ENCODE results near the gene CMSS1.

The CMSS1 gene

DNA sequence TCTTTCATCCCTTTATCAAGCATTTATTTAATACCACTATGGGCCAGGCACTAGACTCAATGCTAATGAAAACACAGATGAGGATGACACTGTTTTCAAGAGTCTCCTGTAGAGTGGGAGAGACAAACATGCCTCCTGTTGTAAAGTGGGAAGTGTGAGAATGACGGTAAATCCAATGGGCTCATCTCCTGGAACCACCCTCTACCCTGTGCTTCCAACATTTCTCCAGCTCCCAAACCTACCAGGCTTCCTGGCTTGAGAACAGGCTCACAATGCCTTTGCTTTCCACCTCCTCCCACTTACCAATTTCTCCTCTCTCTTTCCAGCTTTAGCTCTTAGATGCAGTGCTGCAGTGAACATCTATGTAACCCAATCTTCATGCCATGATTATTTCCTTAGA lies 389.0 kb downstream of the CMSS1 start (continued):
- TF ChIP-seq, protein P1, sequence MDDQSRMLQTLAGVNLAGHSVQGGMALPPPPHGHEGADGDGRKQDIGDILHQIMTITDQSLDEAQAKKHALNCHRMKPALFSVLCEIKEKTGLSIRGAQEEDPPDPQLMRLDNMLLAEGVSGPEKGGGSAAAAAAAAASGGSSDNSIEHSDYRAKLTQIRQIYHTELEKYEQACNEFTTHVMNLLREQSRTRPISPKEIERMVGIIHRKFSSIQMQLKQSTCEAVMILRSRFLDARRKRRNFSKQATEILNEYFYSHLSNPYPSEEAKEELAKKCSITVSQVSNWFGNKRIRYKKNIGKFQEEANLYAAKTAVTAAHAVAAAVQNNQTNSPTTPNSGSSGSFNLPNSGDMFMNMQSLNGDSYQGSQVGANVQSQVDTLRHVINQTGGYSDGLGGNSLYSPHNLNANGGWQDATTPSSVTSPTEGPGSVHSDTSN (CRISPR knock-in tag; IDR thresholded peaks at IDR 0.05): no peak
- no peak for TF ChIP-seq ZNF335 (tag by site-specific recombination; conservative IDR thresholded peaks at IDR 0.05)
- TF ChIP-seq ZNF843 (tag by site-specific recombination; IDR thresholded peaks at IDR 0.05): no peak
- TF ChIP-seq ZNF112 (tag by site-specific recombination; IDR thresholded peaks at IDR 0.05): no peak
- no peak for TF ChIP-seq WT1 (tag by site-specific recombination; IDR thresholded peaks at IDR 0.05)
- TF ChIP-seq ZNF423 (tag by site-specific recombination; IDR thresholded peaks at IDR 0.05): no peak
- no peak for TF ChIP-seq MYNN (tag by site-specific recombination; IDR thresholded peaks at IDR 0.05; ENCODE audit: borderline replicate concordance)

- no peaks in the 10 kb centered on the region for H3K36me3 ChIP-seq (ENCODE audit: control insufficient read depth in 2 of 2, insufficient read depth in 1 of 2, low read length in 2 of 2)
- no peaks in the 10 kb centered on the region for H3K9me3 ChIP-seq (ENCODE audit: control insufficient read depth, insufficient read depth, low read depth, low read length)
- TF ChIP-seq ZNF350 (tag by site-specific recombination; IDR thresholded peaks at IDR 0.05): no peak
- no peak for TF ChIP-seq TCF7L2 (IDR thresholded peaks at IDR 0.05; ENCODE audit: borderline replicate concordance, low read depth, low read length)
- TF ChIP-seq, protein P2, sequence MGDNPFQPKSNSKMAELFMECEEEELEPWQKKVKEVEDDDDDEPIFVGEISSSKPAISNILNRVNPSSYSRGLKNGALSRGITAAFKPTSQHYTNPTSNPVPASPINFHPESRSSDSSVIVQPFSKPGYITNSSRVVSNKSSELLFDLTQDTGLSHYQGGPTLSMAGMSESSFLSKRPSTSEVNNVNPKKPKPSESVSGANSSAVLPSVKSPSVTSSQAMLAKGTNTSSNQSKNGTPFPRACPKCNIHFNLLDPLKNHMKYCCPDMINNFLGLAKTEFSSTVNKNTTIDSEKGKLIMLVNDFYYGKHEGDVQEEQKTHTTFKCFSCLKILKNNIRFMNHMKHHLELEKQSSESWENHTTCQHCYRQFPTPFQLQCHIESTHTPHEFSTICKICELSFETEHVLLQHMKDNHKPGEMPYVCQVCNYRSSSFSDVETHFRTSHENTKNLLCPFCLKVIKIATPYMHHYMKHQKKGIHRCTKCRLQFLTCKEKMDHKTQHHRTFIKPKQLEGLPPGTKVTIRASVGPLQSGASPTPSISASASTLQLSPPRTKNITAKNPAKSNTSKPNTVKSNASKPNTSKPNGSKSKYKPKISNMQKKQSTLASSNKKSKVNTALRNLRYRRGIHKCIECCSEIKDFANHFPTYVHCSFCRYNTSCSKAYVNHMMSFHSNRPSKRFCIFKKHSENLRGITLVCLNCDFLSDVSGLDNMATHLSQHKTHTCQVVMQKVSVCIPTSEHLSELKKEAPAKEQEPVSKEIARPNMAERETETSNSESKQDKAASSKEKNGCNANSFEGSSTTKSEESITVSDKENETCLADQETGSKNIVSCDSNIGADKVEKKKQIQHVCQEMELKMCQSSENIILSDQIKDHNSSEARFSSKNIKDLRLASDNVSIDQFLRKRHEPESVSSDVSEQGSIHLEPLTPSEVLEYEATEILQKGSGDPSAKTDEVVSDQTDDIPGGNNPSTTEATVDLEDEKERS (tag by site-specific recombination; IDR thresholded peaks at IDR 0.05): no peak
- no peak for TF ChIP-seq BCL11A (tag by site-specific recombination; IDR thresholded peaks at IDR 0.05; ENCODE audit: low read depth)
- no peak for TF ChIP-seq ZNF274 (IDR thresholded peaks at IDR 0.05; ENCODE audit: low read length)
- TF ChIP-seq ZNF274 (tag by site-specific recombination; IDR thresholded peaks at IDR 0.05; ENCODE audit: borderline replicate concordance): no peak
- TF ChIP-seq IKZF3 (tag by site-specific recombination; IDR thresholded peaks at IDR 0.05): no peak
- TF ChIP-seq PRDM4 (tag by site-specific recombination; IDR thresholded peaks at IDR 0.05): no peak
- no peak for TF ChIP-seq KLF7 (tag by site-specific recombination; IDR thresholded peaks at IDR 0.05; ENCODE audit: borderline replicate concordance)
- no peak for TF ChIP-seq SCRT1 (tag by site-specific recombination; IDR thresholded peaks at IDR 0.05; ENCODE audit: borderline replicate concordance)
- TF ChIP-seq ZNF221 (tag by site-specific recombination; IDR thresholded peaks at IDR 0.05; ENCODE audit: borderline replicate concordance): no peak
- no peak for TF ChIP-seq ZNF133 (tag by site-specific recombination; IDR thresholded peaks at IDR 0.05)
- no peak for TF ChIP-seq GLI4 (tag by site-specific recombination; IDR thresholded peaks at IDR 0.05)
- no peak for TF ChIP-seq ZNF157 (tag by site-specific recombination; IDR thresholded peaks at IDR 0.05)
- ChIA-PET POLR2A (no interaction called here), CTCF (interaction anchor here (0.7 kb wide), 1 partner anchor 210 kb away, joined by 3 read pairs; no protein-coding TSS in a partner anchor)
- H3K4me1 ChIP-seq (ENCODE audit: control insufficient read depth, insufficient read depth, low read length): no peaks in the 10 kb centered on the region; the same call in 1 of the 2 replicates
- no peak overlapping the region for H3K27ac ChIP-seq (ENCODE audit: extremely low read depth, low read depth, low read length)
- H3K4me3 ChIP-seq (ENCODE audit: low read depth, low read length): no peak overlapping the region
Observed at GRCh38 chr3:100207886-100208285, 390.2 kb downstream of the CMSS1 start.
